Measurements from ENCODE around the gene STAG2.

GRCh38 chrX:123964156-123964834 lies 2.8 kb downstream of the STAG2 start:
- TF ChIP-seq CTCF (optimal IDR thresholded peaks at IDR 0.05 in 1 of 3, IDR thresholded peaks at IDR 0.05 in 1 of 3, conservative IDR thresholded peaks at IDR 0.05 in 1 of 3; ENCODE audit: extremely low read depth in 1 of 3, insufficient read depth in 2 of 3, low read length in 3 of 3) (no peak), EZH2 (IDR thresholded peaks at IDR 0.05; ENCODE audit: low read length) (no peak)

All from keratinocyte (primary cell).